ENCODE results near the gene SARDH. TPM values are rescaled to one million over a fixed set of nuclear protein-coding genes. Genes with fewer than 3 reads are reported as not detected.

Gene SARDH
- total and polyA plus RNA-seq, 4 experiments from 2014 or later, result 2.5 to 19.3 (median 11.4) TPM

- no peak overlapping the region for H3K4me3 ChIP-seq (ENCODE audit: low read length in 2 of 2)
- H3K36me3 Mint-ChIP-seq, result no peaks in the 10 kb centered on the region
- intact Hi-C loops (cut with micrococcal nuclease), result no loop called here
- no peak overlapping the region for H3K27ac Mint-ChIP-seq
- no peaks in the 10 kb centered on the region for H3K9me3 ChIP-seq (ENCODE audit: control insufficient read depth in 1 of 2, low read length in 2 of 2)
- H3K9me3 Mint-ChIP-seq, result no peaks in the 10 kb centered on the region
- POLR2A ChIA-PET (ENCODE audit: partially characterized antibody), result interaction anchor here (1.1 kb wide), 1 partner anchor 9 kb away, joined by 3 read pairs; no protein-coding TSS in a partner anchor
- DNase-seq, result no peak
- no peak overlapping the region for H3K27ac ChIP-seq (ENCODE audit: low read depth, low read length)
- H3K4me1 Mint-ChIP-seq, result no peaks in the 10 kb centered on the region
- H3K4me3 Mint-ChIP-seq, result no peak overlapping the region
- peaks cover 0 to under 1% of the 10 kb centered on the region in 2 donors for H3K27me3 Mint-ChIP-seq
- H3K27me3 ChIP-seq (ENCODE audit: insufficient read depth, low read length), result no peaks in the 10 kb centered on the region
- no peaks in the 10 kb centered on the region for H3K36me3 ChIP-seq (ENCODE audit: insufficient read depth, low read length)
- CTCF ChIA-PET (ENCODE audit: partially characterized antibody), result interaction anchor here (1.1 kb wide), 1 partner anchor 90 kb away, joined by 3 read pairs; no protein-coding TSS in a partner anchor
- H3K4me1 ChIP-seq (ENCODE audit: insufficient read depth, low read length), result no peaks in the 10 kb centered on the region
Measured at GRCh38 chr9:133665096-133665495, 73.1 kb downstream of the SARDH start.

DNA sequence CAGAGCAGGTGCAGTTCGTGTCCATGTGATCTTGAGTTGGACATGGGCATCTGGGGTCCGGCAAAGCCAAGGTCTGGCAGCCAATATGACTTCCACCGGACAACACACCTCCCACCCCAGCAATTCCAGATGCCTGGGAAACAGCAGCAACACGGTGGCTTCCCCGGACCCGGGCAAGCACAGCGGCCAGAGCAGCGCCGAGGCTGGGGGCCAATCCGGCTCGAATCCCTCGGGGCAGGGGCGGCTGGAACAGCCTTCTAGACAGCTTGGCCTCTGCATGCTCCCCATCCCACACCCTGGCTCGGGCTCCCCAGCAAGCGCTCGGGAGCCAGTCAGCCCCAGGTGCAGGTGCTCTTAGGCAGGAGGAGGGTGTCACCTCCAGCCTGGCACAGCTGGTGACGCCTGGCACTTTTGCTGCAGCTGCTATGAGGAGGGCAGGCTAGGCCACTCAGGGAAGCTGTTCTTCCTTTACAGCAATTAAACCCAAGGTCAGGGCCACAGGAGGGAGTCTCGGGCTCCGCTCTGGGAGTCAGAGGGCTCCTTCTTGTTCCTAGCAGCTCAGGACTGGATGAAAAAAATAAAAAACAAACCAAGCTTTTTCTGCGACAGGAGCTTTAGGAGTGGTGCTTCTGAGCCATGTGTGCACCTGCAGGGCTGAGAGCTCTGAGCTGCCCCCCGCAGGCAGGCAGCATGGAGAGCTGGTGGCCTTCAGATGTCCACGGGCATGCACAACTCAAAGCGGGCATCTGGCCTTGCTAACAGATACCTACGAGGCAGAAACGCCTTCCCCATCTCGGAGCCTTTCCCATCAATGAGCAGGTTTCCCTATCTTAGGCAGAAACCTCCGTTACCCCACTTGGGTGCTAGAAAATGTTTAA lies 73.7 kb downstream of the SARDH start:
- H3K27me3 ChIP-seq (ENCODE audit: insufficient read depth, low read length), result no peaks in the 10 kb centered on the region
- peaks cover 4% of the 10 kb centered on the region for H3K4me1 ChIP-seq (ENCODE audit: insufficient read depth, low read length)
- H3K9me3 Mint-ChIP-seq, result no peaks in the 10 kb centered on the region
- ChIA-PET CTCF (ENCODE audit: partially characterized antibody) (interaction anchor here (1.1 kb wide), 1 partner anchor 89 kb away, joined by 3 read pairs; no protein-coding TSS in a partner anchor), POLR2A (ENCODE audit: partially characterized antibody) (interaction anchor here (1.1 kb wide), 1 partner anchor 8 kb away, joined by 3 read pairs; no protein-coding TSS in a partner anchor)
- H3K36me3 Mint-ChIP-seq, result no peaks in the 10 kb centered on the region
- peaks cover 0 to 3% of the 10 kb centered on the region in 2 donors for H3K27me3 Mint-ChIP-seq
- no peak overlapping the region for H3K4me3 Mint-ChIP-seq
- no peak overlapping the region for H3K27ac Mint-ChIP-seq
- peaks cover 0 to 4% (median under 1%) of the 10 kb centered on the region in 4 donors for H3K4me1 Mint-ChIP-seq
- H3K9me3 ChIP-seq (ENCODE audit: control insufficient read depth in 1 of 2, low read length in 2 of 2), result no peaks in the 10 kb centered on the region
- intact Hi-C loops (cut with micrococcal nuclease), result no loop called here
- no peak overlapping the region for H3K4me3 ChIP-seq (ENCODE audit: low read length in 2 of 2)
- no peak overlapping the region for H3K27ac ChIP-seq (ENCODE audit: low read depth, low read length)
- no peak for DNase-seq
- no peaks in the 10 kb centered on the region for H3K36me3 ChIP-seq (ENCODE audit: insufficient read depth, low read length)

- no peak for DNase-seq
- H3K27me3 Mint-ChIP-seq, result peaks cover 2 to 15% of the 10 kb centered on the region in 2 donors
- Histone ChIP-seq H3K9me3 (ENCODE audit: control insufficient read depth in 1 of 2, low read length in 2 of 2) (no peaks in the 10 kb centered on the region), H3K36me3 (ENCODE audit: insufficient read depth, low read length) (no peaks in the 10 kb centered on the region), H3K4me1 (ENCODE audit: insufficient read depth, low read length) (peaks cover 25% of the 10 kb centered on the region), H3K4me3 (ENCODE audit: low read length in 2 of 2) (no peak overlapping the region), H3K27me3 (ENCODE audit: insufficient read depth, low read length) (peaks cover 6% of the 10 kb centered on the region), H3K27ac (ENCODE audit: low read depth, low read length) (no peak overlapping the region)
- peaks cover 7 to 27% (median 15%) of the 10 kb centered on the region in 4 donors for H3K4me1 Mint-ChIP-seq
- H3K4me3 Mint-ChIP-seq, result no peak overlapping the region
- intact Hi-C loops (cut with micrococcal nuclease), result no loop called here
- POLR2A ChIA-PET (ENCODE audit: partially characterized antibody), result no interaction called here
- CTCF ChIA-PET (ENCODE audit: partially characterized antibody), result no interaction called here
- no peak overlapping the region for H3K27ac Mint-ChIP-seq
- no peaks in the 10 kb centered on the region for H3K36me3 Mint-ChIP-seq
- H3K9me3 Mint-ChIP-seq, result no peaks in the 10 kb centered on the region
Measured at GRCh38 chr9:133661846-133662540, 76.2 kb downstream of the SARDH start.

GRCh38 chr9:133659516-133659915 lies 78.6 kb downstream of the SARDH start:
- Mint-ChIP-seq H3K27ac (peak overlapping the region in 1 of 7 donors; percentile 77), H3K27me3 (peaks cover 7 to 34% of the 10 kb centered on the region in 2 donors), H3K9me3 (no peaks in the 10 kb centered on the region), H3K36me3 (no peaks in the 10 kb centered on the region), H3K4me3 (no peak overlapping the region), H3K4me1 (peaks cover 12 to 43% (median 24%) of the 10 kb centered on the region in 4 donors)
- Histone ChIP-seq H3K27ac (ENCODE audit: low read depth, low read length) (no peak overlapping the region), H3K4me3 (ENCODE audit: low read length in 2 of 2) (no peak overlapping the region), H3K27me3 (ENCODE audit: insufficient read depth, low read length) (peaks cover 6% of the 10 kb centered on the region), H3K4me1 (ENCODE audit: insufficient read depth, low read length) (peaks cover 34% of the 10 kb centered on the region), H3K36me3 (ENCODE audit: insufficient read depth, low read length) (no peaks in the 10 kb centered on the region), H3K9me3 (ENCODE audit: control insufficient read depth in 1 of 2, low read length in 2 of 2) (no peaks in the 10 kb centered on the region)
- no peak for DNase-seq
- intact Hi-C loops (cut with micrococcal nuclease), result no loop called here
- CTCF ChIA-PET (ENCODE audit: partially characterized antibody), result interaction anchor here (0.7 to 1.7 kb wide), 2 partner anchors 8 to 67 kb away, joined by 3 to 4 read pairs; no protein-coding TSS in a partner anchor
- POLR2A ChIA-PET (ENCODE audit: partially characterized antibody), result interaction anchor here (2.1 kb wide), 1 partner anchor 42 kb away, joined by 10 read pairs; no protein-coding TSS in a partner anchor

DNA sequence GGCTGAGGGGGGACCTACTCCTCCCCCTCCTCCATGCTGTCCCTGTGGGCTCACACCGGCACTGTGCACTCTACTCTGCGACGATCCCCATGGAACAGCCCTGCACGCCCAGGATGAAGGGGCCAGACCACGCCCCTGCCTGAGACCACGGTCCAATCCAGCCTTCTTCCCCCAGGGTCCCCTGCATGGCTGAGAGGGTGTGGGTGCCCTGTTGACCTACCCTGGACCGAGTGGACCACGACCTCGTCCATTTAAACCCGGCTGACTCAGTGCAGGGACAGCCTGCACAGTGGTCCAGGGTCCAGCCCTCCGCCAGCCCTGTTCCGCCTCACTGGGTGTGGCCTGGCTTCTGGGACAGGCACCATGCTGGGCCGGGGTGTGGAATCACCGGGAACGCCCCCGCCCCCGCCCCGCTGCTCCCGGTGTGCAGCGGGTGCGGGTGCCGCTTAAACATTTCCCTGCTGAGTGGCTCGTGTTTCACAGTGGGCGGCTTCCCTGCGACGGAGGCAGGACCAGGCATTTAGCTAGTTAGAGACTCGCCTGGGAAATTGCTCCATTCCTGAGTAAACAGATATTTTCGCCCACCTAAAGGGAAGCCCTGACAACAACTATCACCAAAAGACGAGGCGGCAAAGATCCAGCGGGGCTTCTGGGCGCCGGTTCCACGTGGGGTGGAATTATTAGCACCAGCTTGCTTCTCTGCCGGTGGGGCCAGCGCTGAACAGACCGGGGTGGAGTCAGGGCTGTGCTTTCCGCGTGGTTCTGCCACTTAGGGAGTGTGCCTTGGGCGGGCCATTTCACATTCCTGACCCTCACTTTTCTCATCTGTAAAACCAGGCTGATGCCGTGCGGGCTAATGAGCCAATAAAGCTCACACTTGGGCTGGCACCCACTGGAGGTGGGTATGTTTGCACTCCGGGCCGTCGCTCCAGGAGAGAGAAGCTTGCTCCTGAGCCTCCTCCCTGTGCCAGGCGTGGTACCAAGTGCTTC lies 79.4 kb downstream of the SARDH start:
- ChIA-PET CTCF (ENCODE audit: partially characterized antibody) (interaction anchor here (0.7 to 1.7 kb wide), 3 partner anchors 8 to 68 kb away, joined by 3 to 4 read pairs (median 3); no protein-coding TSS in a partner anchor), POLR2A (ENCODE audit: partially characterized antibody) (interaction anchor here (0.7 to 2.1 kb wide), 2 partner anchors 43 to 69 kb away, joined by 3 to 10 read pairs; no protein-coding TSS in a partner anchor)
- Histone ChIP-seq H3K9me3 (ENCODE audit: control insufficient read depth in 1 of 2, low read length in 2 of 2) (no peaks in the 10 kb centered on the region), H3K36me3 (ENCODE audit: insufficient read depth, low read length) (no peaks in the 10 kb centered on the region), H3K27me3 (ENCODE audit: insufficient read depth, low read length) (peaks cover 6% of the 10 kb centered on the region), H3K4me3 (ENCODE audit: low read length in 2 of 2) (no peak overlapping the region), H3K4me1 (ENCODE audit: insufficient read depth, low read length) (peaks cover 34% of the 10 kb centered on the region), H3K27ac (ENCODE audit: low read depth, low read length) (no peak overlapping the region)
- H3K27ac Mint-ChIP-seq, result peak overlapping the region in 2 of 7 donors; percentile 15 to 77
- no peaks in the 10 kb centered on the region for H3K9me3 Mint-ChIP-seq
- intact Hi-C loops (cut with micrococcal nuclease), result no loop called here
- DNase-seq, result no peak
- H3K27me3 Mint-ChIP-seq, result peaks cover 8 to 36% of the 10 kb centered on the region in 2 donors
- peaks cover 12 to 43% (median 24%) of the 10 kb centered on the region in 4 donors for H3K4me1 Mint-ChIP-seq
- no peaks in the 10 kb centered on the region for H3K36me3 Mint-ChIP-seq
- H3K4me3 Mint-ChIP-seq, result peak overlapping the region in 5 of 8 donors; percentile 27 to 74 (median 69)

GRCh38 chr9:133657120-133657661 lies 81.0 kb downstream of the SARDH start:
- Mint-ChIP-seq H3K36me3 (no peaks in the 10 kb centered on the region), H3K27me3 (peaks cover 14 to 42% of the 10 kb centered on the region in 2 donors), H3K9me3 (no peaks in the 10 kb centered on the region), H3K4me1 (peaks cover 12 to 43% (median 24%) of the 10 kb centered on the region in 4 donors), H3K27ac (peak overlapping the region in 2 of 7 donors; percentile 70 to 80), H3K4me3 (peak overlapping the region in 2 of 8 donors; percentile 10 to 29)
- DNase-seq, result no peak
- ChIA-PET POLR2A (ENCODE audit: partially characterized antibody) (interaction anchor here (1.3 kb wide), 1 partner anchor 20 kb away, joined by 5 read pairs; no protein-coding TSS in a partner anchor), CTCF (ENCODE audit: partially characterized antibody) (interaction anchor here (1.1 to 1.3 kb wide), 2 partner anchors 26 to 59 kb away, joined by 3 to 4 read pairs; no protein-coding TSS in a partner anchor)
- H3K9me3 ChIP-seq (ENCODE audit: control insufficient read depth in 1 of 2, low read length in 2 of 2), result no peaks in the 10 kb centered on the region
- no peak overlapping the region for H3K27ac ChIP-seq (ENCODE audit: low read depth, low read length)
- intact Hi-C loops (cut with micrococcal nuclease), result loop anchor here (2.0 kb wide), 1 partner anchor 46 kb away; no protein-coding TSS in a partner anchor
- no peaks in the 10 kb centered on the region for H3K36me3 ChIP-seq (ENCODE audit: insufficient read depth, low read length)
- H3K27me3 ChIP-seq (ENCODE audit: insufficient read depth, low read length), result peaks cover 6% of the 10 kb centered on the region
- peaks cover 34% of the 10 kb centered on the region for H3K4me1 ChIP-seq (ENCODE audit: insufficient read depth, low read length)
- no peak overlapping the region for H3K4me3 ChIP-seq (ENCODE audit: low read length in 2 of 2)
